Muscle layer of colon (tissue), 2 donors: Measurements from ENCODE around the gene CYSTM1.
"Not testable (repeated sequence)": the region's sequence is repeated elsewhere in the genome, so short reads cannot be mapped to it uniquely, and the experiment has no call there.

Experiments
- H3K27ac ChIP-seq: one replicate; pipeline ENCODE4 v1.7.0; 2013; ENCODE audit warnings: low read depth, mild to moderate bottlenecking, low read length, moderate library complexity
- H3K27me3 ChIP-seq, 2 donors: one replicate each; pipeline ENCODE4 v1.7.0; 2013; ENCODE audit warnings: low read length in 2 of 2, mild to moderate bottlenecking in 2 of 2; ENCODE audit not compliant: insufficient read depth in 2 of 2, control insufficient read depth in 1 of 2
- H3K36me3 ChIP-seq: one replicate; pipeline ENCODE4 v1.7.0; 2013; ENCODE audit warnings: mild to moderate bottlenecking, low read length; ENCODE audit not compliant: insufficient read depth
- H3K4me1 ChIP-seq: one replicate; pipeline ENCODE4 v1.7.0; 2013; ENCODE audit warnings: mild to moderate bottlenecking, low read length; ENCODE audit not compliant: insufficient read depth
- H3K4me3 ChIP-seq, 2 donors: one replicate each; pipeline ENCODE4 v1.7.0; 2013; ENCODE audit warnings: low read length in 2 of 2, low read depth in 1 of 2, mild to moderate bottlenecking in 1 of 2, moderate library complexity in 1 of 2
- H3K9ac ChIP-seq: one replicate; pipeline ENCODE4 v1.7.0; 2013; ENCODE audit warnings: low read length
- H3K9me3 ChIP-seq: one replicate; pipeline ENCODE4 v1.7.0; 2013; ENCODE audit warnings: mild to moderate bottlenecking, low read length
- donor health status: abdominal sarcoma.
- donor health status: Adenocarcinoma of cecum.

The CYSTM1 gene

GRCh38 chr5:140151144-140152021, 23.6 kb upstream of the CYSTM1 start:
- Histone ChIP-seq H3K27ac (no peak overlapping the region), H3K4me1 (peaks cover 13% of the 10 kb centered on the region), H3K9me3 (no peaks in the 10 kb centered on the region), H3K36me3 (no peaks in the 10 kb centered on the region), H3K4me3 (no peak overlapping the region), H3K27me3 (no peaks in the 10 kb centered on the region), H3K9ac (no peak overlapping the region)

GRCh38 chr5:140152022-140152999, 22.7 kb upstream of the CYSTM1 start:
- Histone ChIP-seq H3K36me3 (no peaks in the 10 kb centered on the region), H3K27me3 (no peaks in the 10 kb centered on the region), H3K4me3 (no peak overlapping the region), H3K9ac (no peak overlapping the region), H3K4me1 (peaks cover 21% of the 10 kb centered on the region), H3K27ac (no peak overlapping the region), H3K9me3 (no peaks in the 10 kb centered on the region)

GRCh38 chr5:140153255-140153654, 21.7 kb upstream of the CYSTM1 start:
- no peaks in the 10 kb centered on the region for H3K9me3 ChIP-seq
- H3K4me3 ChIP-seq: no peak overlapping the region
- no peaks in the 10 kb centered on the region for H3K27me3 ChIP-seq
- H3K9ac ChIP-seq: no peak overlapping the region
- H3K36me3 ChIP-seq: no peaks in the 10 kb centered on the region
- H3K4me1 ChIP-seq: peaks cover 21% of the 10 kb centered on the region
- no peak overlapping the region for H3K27ac ChIP-seq

- Histone ChIP-seq H3K4me1 (peaks cover 21% of the 10 kb centered on the region), H3K27me3 (no peaks in the 10 kb centered on the region), H3K4me3 (no peak overlapping the region), H3K27ac (no peak overlapping the region), H3K36me3 (no peaks in the 10 kb centered on the region), H3K9ac (no peak overlapping the region), H3K9me3 (no peaks in the 10 kb centered on the region)
These were observed 21.1 kb upstream of the CYSTM1 start for GRCh38 chr5:140153905-140154304.

- H3K27me3 ChIP-seq, H3K9me3 ChIP-seq, H3K4me3 ChIP-seq, H3K27ac ChIP-seq, H3K9ac ChIP-seq, H3K36me3 ChIP-seq: not testable (repeated sequence)
- peaks cover 21% of the 10 kb centered on the region for H3K4me1 ChIP-seq
These were observed 20.1 kb upstream of the CYSTM1 start for GRCh38 chr5:140154710-140155381.

- H3K4me3 ChIP-seq: peak overlapping the region in 1 of 2 donors; percentile 41
- no peaks in the 10 kb centered on the region for H3K27me3 ChIP-seq
- no peaks in the 10 kb centered on the region for H3K9me3 ChIP-seq
- H3K27ac ChIP-seq: no peak overlapping the region
- H3K9ac ChIP-seq: no peak overlapping the region
- peaks cover 21% of the 10 kb centered on the region for H3K4me1 ChIP-seq
- H3K36me3 ChIP-seq: no peaks in the 10 kb centered on the region
These were observed 17.8 kb upstream of the CYSTM1 start for GRCh38 chr5:140157032-140157781.

GRCh38 chr5:140159014-140159927, 15.7 kb upstream of the CYSTM1 start:
- Histone ChIP-seq H3K9me3 (no peaks in the 10 kb centered on the region), H3K27ac (no peak overlapping the region), H3K9ac (no peak overlapping the region), H3K27me3 (no peaks in the 10 kb centered on the region), H3K4me3 (no peak overlapping the region), H3K4me1 (peaks cover 8% of the 10 kb centered on the region), H3K36me3 (no peaks in the 10 kb centered on the region)

- H3K4me1 ChIP-seq: no peaks in the 10 kb centered on the region
- no peaks in the 10 kb centered on the region for H3K9me3 ChIP-seq
- H3K27ac ChIP-seq: no peak overlapping the region
- no peak overlapping the region for H3K4me3 ChIP-seq
- no peaks in the 10 kb centered on the region for H3K27me3 ChIP-seq
- no peaks in the 10 kb centered on the region for H3K36me3 ChIP-seq
- no peak overlapping the region for H3K9ac ChIP-seq
These were observed 12.7 kb upstream of the CYSTM1 start for GRCh38 chr5:140162275-140162674.

GRCh38 chr5:140162781-140163180, 12.2 kb upstream of the CYSTM1 start:
- H3K36me3 ChIP-seq: no peaks in the 10 kb centered on the region
- no peak overlapping the region for H3K4me3 ChIP-seq
- no peak overlapping the region for H3K9ac ChIP-seq
- no peaks in the 10 kb centered on the region for H3K4me1 ChIP-seq
- H3K9me3 ChIP-seq: no peaks in the 10 kb centered on the region
- H3K27ac ChIP-seq: no peak overlapping the region
- no peaks in the 10 kb centered on the region for H3K27me3 ChIP-seq
